ENCODE measurements around the gene XYLT1. TPM values are rescaled to one million over a fixed set of nuclear protein-coding genes. Genes with fewer than 3 reads are reported as not detected.

The XYLT1 gene
- total RNA-seq, 2 donors from 2014 or later: 6.0 to 15.2 TPM

GRCh38 chr16:17431968-17432625 lies 38.7 kb downstream of the XYLT1 start:
- no peak for TF ChIP-seq CTCF (IDR thresholded peaks at IDR 0.05)
- WGBS, 2 donors: 84 to 85% methylated on average over 8 of the region's 8 CpGs
- Histone ChIP-seq H3K4me1 (no peaks in the 10 kb centered on the region), H3K9me3 (no peaks in the 10 kb centered on the region), H3K4me3 (no peak overlapping the region), H3K27ac (no peak overlapping the region), H3K27me3 (no peaks in the 10 kb centered on the region), H3K36me3 (replicated peaks in 1 of 2; ENCODE audit: insufficient read depth in 1 of 2, low read depth in 2 of 2) (no peaks in the 10 kb centered on the region)
- DNase-seq (no peak), ATAC-seq (no peak)
- intact Hi-C loops (cut with DNase I): no loop called here

- intact Hi-C loops (cut with DNase I): no loop called here
Observed at GRCh38 chr16:17431012-17431411, 39.7 kb downstream of the XYLT1 start.

GRCh38 chr16:17426451-17426850 lies 44.3 kb downstream of the XYLT1 start:
- 93 to 96% methylated on average over 2 of the region's 2 CpGs for whole genome bisulfite sequencing, 2 donors
- no peak for DNase-seq
- Histone ChIP-seq H3K27me3 (no peaks in the 10 kb centered on the region), H3K36me3 (replicated peaks in 1 of 2; ENCODE audit: insufficient read depth in 1 of 2, low read depth in 2 of 2) (no peaks in the 10 kb centered on the region), H3K4me1 (no peaks in the 10 kb centered on the region), H3K9me3 (no peaks in the 10 kb centered on the region), H3K4me3 (no peak overlapping the region), H3K27ac (no peak overlapping the region)
- TF ChIP-seq CTCF (IDR thresholded peaks at IDR 0.05): no peak
- no peak for TF ChIP-seq POLR2A (IDR thresholded peaks at IDR 0.05)
- intact Hi-C loops (cut with DNase I): no loop called here
- no peak for ATAC-seq

More at GRCh38 chr16:17431012-17431411, 39.7 kb downstream of the XYLT1 start:
- Histone ChIP-seq H3K27me3 (no peaks in the 10 kb centered on the region), H3K4me3 (no peak overlapping the region), H3K27ac (no peak overlapping the region), H3K9me3 (no peaks in the 10 kb centered on the region), H3K4me1 (no peaks in the 10 kb centered on the region), H3K36me3 (replicated peaks in 1 of 2; ENCODE audit: insufficient read depth in 1 of 2, low read depth in 2 of 2) (no peaks in the 10 kb centered on the region)
- DNase-seq (no peak), ATAC-seq (no peak)
- 84 to 87% methylated on average over 8 of the region's 8 CpGs for WGBS, 2 donors
- no peak for TF ChIP-seq CTCF (IDR thresholded peaks at IDR 0.05)
- TF ChIP-seq POLR2A (IDR thresholded peaks at IDR 0.05): no peak

GRCh38 chr16:17424771-17425170 lies 46.0 kb downstream of the XYLT1 start:
- ATAC-seq (no peak), DNase-seq (no peak)
- Histone ChIP-seq H3K27me3 (no peaks in the 10 kb centered on the region), H3K36me3 (replicated peaks in 1 of 2; ENCODE audit: insufficient read depth in 1 of 2, low read depth in 2 of 2) (no peaks in the 10 kb centered on the region), H3K27ac (no peak overlapping the region), H3K4me3 (no peak overlapping the region), H3K9me3 (no peaks in the 10 kb centered on the region), H3K4me1 (no peaks in the 10 kb centered on the region)
- intact Hi-C loops (cut with DNase I): no loop called here
- 86% methylated on average over 5 of the region's 5 CpGs for WGBS, 2 donors
- no peak for TF ChIP-seq CTCF (IDR thresholded peaks at IDR 0.05)
- TF ChIP-seq POLR2A (IDR thresholded peaks at IDR 0.05): no peak

- intact Hi-C loops (cut with DNase I): no loop called here
- Histone ChIP-seq H3K36me3 (replicated peaks in 1 of 2; ENCODE audit: insufficient read depth in 1 of 2, low read depth in 2 of 2) (no peaks in the 10 kb centered on the region), H3K4me1 (no peaks in the 10 kb centered on the region), H3K9me3 (no peaks in the 10 kb centered on the region), H3K27ac (no peak overlapping the region), H3K27me3 (no peaks in the 10 kb centered on the region), H3K4me3 (no peak overlapping the region)
- DNase-seq (no peak), ATAC-seq (no peak)
- TF ChIP-seq CTCF (IDR thresholded peaks at IDR 0.05): no peak
- no peak for TF ChIP-seq POLR2A (IDR thresholded peaks at IDR 0.05)
- WGBS, 2 donors: 83 to 85% methylated on average over 6 of the region's 6 CpGs
Observed at GRCh38 chr16:17423221-17423620, 47.5 kb downstream of the XYLT1 start.
